HG03521 (cell line): ENCODE data around the gene KRTAP5-4.

Experiments
- ATAC-seq: cut with Tn5 transposase; IDR thresholded peaks from one replicate; pipeline ENCODE4 v1.9.1; 2021; ENCODE audit warnings: mild to moderate bottlenecking, moderate library complexity; ENCODE audit not compliant: unreplicated experiment

KRTAP5-4 gene

DNA sequence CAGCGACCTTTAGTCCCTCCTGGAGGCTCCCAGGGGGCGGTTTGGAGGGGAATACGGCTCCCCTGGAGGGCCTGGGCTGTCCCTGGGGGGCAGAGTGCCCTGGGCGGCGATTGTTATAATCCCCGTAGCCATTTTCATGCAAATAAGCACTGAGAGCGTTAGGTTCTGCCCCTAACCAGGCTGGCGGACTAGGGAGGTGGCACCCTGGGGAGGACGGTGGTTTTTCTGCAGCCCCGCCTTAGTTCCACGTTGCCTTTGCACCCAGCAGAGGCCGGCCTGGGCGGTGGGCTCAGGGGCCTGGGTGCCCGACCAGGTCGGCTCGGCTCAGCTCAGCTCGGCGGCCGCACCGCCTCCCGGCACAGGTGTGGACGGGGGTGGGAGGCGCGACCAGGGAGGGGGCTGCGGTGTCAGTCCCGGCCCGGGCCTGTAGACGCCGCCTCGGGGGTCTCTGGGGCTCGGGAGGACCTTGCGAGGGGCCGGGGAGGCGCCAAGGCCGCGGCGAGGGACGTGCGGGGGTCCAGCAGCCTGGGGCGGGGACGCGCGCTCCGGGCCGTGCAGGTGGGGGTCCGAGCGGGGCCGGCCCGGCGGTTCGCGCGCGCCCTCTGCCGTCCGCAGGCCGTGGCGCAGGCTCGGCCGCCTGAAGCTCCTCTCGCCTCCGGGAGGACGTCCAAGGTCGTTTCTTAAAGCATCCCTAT is 47.6 kb downstream of the KRTAP5-4 start:
- ATAC-seq: no peak

DNA sequence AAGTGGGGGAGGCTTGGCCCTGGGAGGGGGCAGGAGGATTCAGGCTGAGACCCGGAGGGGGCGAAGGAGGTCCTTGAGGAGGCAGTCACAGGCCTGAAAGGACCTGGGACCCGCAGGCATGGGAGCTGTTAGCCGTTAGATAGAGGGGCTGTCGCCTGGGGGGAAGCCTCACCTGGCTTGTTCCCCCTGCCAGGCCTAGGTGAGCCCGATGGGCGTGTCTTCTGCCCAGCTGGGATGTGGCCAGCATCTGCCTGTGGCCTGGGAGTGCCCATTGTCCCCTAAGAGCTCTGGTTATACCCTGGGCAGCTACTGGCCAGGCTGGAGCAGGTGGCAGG is 48.1 kb downstream of the KRTAP5-4 start:
- no peak for ATAC-seq

DNA sequence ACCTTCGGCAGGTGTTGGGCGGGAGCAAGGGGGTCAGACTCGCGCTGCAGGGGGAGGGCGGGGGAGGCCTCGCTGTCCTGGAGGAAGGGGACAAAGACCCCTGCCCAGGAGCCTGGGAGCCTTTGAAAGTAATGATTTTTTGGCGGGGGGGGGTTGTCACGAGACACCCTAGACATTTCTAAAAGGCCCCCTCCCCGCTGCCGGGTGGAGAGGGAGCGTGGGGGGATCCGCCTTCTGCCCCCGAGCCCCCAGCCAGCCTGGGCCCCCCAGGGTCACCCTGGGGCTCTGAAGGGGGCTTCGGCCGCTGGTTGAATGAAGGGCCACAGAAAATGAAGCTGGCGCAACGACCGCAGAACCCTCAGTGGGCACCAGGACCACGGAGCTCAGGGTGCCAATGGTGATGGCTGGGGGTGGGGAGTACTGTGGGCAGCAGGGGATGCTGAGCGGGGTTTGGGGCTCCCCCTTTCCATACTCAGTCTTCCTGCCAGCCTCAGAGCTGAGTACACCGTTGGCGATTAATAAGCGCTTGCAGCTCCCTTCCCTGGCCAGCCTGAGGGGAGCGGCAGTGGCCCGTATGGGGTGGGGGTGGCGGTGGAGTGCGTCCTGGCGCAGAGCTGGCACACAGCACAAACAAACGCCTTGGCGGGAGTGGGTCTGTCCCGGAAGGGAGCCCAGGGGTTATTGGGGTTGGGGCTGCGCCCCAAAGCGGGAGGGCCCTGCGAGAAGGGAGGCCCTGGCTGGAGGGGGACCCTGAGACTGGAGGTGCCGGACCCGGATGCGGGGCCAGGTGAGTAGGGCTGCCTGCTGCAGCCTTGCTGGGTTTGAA is 48.6 kb downstream of the KRTAP5-4 start:
- no peak for ATAC-seq

DNA sequence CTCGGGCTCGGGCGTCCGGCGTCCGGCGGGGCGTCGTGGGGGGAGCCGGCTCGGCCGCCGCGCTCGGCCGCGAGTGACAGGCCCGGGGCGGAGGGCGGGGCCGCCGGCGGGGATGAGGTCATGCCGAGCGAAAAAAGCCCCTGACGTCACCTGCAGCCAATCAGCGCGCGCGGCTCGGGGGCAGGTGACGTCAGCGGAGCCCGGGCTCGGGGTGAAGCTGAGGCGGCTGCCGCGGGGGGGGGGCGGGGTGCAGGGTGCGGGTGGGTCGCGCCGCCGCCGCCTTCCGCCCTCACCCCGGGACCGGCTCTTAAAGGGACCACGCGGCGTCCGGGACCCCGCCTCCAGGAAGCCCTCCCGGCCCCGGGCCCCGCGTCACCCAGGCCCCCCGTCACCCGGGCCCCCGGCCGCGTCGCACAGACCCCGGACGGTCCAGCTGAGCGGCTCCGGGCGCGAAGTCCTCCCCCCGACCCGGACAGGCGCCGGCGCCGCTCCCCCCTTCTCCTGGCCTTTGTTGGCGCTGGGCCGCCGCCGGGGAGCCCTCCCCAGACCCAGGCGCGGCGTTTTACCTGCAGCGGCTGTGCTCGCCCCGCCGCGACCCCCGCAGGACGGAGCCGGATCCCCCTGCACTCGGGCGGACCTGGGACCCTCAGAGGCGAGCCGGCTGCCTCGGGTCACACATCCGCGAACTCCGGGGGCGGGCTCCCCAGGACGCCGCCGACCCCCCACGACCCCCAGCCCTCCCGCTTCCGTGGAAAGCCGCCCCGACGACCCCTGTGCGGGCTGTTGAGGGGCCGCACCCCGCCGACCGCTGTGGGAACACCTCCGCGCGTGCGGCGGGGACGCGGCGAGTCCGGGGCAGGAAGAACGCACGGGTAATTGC is 49.5 kb downstream of the KRTAP5-4 start, which contains the start of gene DUSP8:
TSS of gene DUSP8 (minus strand) at position 75 of the 880 bp plus-strand sequence. CDS start 6,445 bp downstream, outside the sequence.
- peak; percentile 58 for ATAC-seq

DNA sequence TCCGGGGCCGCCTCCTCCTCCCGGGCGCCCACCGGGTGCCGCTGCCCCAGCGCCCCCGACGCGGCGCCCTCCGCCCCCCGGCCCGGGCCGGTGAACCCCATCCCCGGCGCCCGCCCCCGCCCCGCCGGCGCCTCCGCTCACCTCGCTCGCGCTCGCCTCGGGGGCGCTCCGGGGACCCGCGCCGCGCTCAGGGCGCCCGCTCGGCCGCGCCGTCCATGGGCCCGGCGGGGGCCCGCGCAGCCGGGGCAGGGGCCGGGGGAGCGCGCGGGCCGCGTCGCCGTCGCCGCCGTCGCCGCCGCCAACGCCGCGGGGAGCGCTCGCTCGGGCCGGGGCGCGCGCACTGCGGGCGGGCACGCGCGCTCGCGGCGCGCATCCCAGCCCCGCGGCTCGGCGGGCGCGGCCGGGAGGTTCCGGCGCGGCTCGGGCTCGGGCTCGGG is 50.2 kb downstream of the KRTAP5-4 start:
- no peak for ATAC-seq
